Hematopoietic multipotent progenitor cell (in vitro differentiated cells): ENCODE measurements around the gene HHIPL2. TPM values are rescaled to one million over a fixed set of nuclear protein-coding genes. Genes with fewer than 3 reads are reported as not detected.

Experiments
- small RNA-seq: library from RNA; depleted of rRNA; stranded (forward); fragments of <200 nt; gene quantifications from one replicate; pipeline ENCODE3, GENCODE V24; 2012
- total RNA-seq: library from RNA; depleted of rRNA; stranded (reverse); fragments of >200 nt; gene quantifications from one replicate; pipeline ENCODE4 v1.2.3, GENCODE V29; 2012

HHIPL2 gene
- total RNA-seq, 1 donor, result under 0.01 TPM

Small RNA genes lying within 50 kb of the gene (small RNA-seq; reads per million reads assigned to genes)
- gene RNU6-791P, result not detected

Other genes with a start within 250 kb of the HHIPL2 start
- gene TAF1A, start 41.8 kb upstream of the HHIPL2 start, total RNA-seq, result 2.4 TPM
- gene MIA3, start 70.0 kb upstream of the HHIPL2 start, total RNA-seq, result 66.0 TPM
- gene AIDA, start 164.4 kb upstream of the HHIPL2 start, total RNA-seq, result 11.6 TPM
- 15.9 TPM for gene BROX, start 164.5 kb upstream of the HHIPL2 start, total RNA-seq
- gene FAM177B, start 189.1 kb upstream of the HHIPL2 start, total RNA-seq, result 0.27 TPM